WTC11 (cell line): Measurements from ENCODE around the gene SERBP1.

Experiments used
- ATF2 ChIP-seq: sonication (generic); formaldehyde crosslinking; IDR thresholded peaks from 2 replicates; pipeline ENCODE4 v1.8.1; 2022; ENCODE audit warnings: low read depth, missing genetic modification reagents, borderline replicate concordance
- CTCF ChIP-seq: fragments of 200-600 bp; IDR thresholded peaks from 2 replicates; pipeline ENCODE4 v1.8.0; 2022; ENCODE audit warnings: antibody characterized with exemption
- MAX ChIP-seq: sonication (generic); formaldehyde crosslinking; IDR thresholded peaks from 2 replicates; pipeline ENCODE4 v1.8.0; 2022; ENCODE audit warnings: mild to moderate bottlenecking, missing genetic modification reagents
- NFATC4 ChIP-seq: fragments of 250-450 bp; sonication (Bioruptor Pico); IDR thresholded peaks from 2 replicates; pipeline ENCODE4 v1.9.0; 2021; ENCODE audit warnings: mild to moderate bottlenecking
- NFE2L1 ChIP-seq: sonication (generic); formaldehyde crosslinking; IDR thresholded peaks from 2 replicates; pipeline ENCODE4 v1.8.1; 2023; ENCODE audit warnings: missing genetic modification reagents
- NR1H2 ChIP-seq: sonication (generic); formaldehyde crosslinking; IDR thresholded peaks from 2 replicates; pipeline ENCODE4 v1.9.0; 2021; ENCODE audit warnings: mild to moderate bottlenecking, moderate library complexity, missing genetic modification reagents

GRCh38 chr1:67460676-67461500 lies 30.7 kb upstream of the SERBP1 start:
- TF ChIP-seq CTCF (no peak), MAX (no peak), NFATC4 (CRISPR knock-in tag) (no peak), NFE2L1 (CRISPR knock-in tag) (no peak), NR1H2 (CRISPR knock-in tag) (no peak), ATF2 (no peak)
